Left renal cortex interstitium (tissue), 4 donors: ENCODE measurements around the gene MPZL3. TPM values are rescaled to one million over a fixed set of nuclear protein-coding genes. Genes with fewer than 3 reads are reported as not detected.

Experiments
- DNase-seq, 4 donors: peaks; one replicate each; pipeline ENCODE4 v3.0.0-alpha.2; 2013; ENCODE audit warnings: low read depth in 4 of 4, low spot score in 2 of 4, missing footprints in 1 of 4
- polyA plus RNA-seq, 4 donors: library from polyadenylated mRNA; unstranded; fragments of 120-200 nt; gene quantifications; one replicate each; pipeline ENCODE4 v1.2.1, GENCODE V29; 2013; ENCODE audit not compliant: insufficient read length in 4 of 4

Gene MPZL3
- polyA plus RNA-seq, 4 donors: 4.2 to 6.9 (median 5.2) TPM

DNA sequence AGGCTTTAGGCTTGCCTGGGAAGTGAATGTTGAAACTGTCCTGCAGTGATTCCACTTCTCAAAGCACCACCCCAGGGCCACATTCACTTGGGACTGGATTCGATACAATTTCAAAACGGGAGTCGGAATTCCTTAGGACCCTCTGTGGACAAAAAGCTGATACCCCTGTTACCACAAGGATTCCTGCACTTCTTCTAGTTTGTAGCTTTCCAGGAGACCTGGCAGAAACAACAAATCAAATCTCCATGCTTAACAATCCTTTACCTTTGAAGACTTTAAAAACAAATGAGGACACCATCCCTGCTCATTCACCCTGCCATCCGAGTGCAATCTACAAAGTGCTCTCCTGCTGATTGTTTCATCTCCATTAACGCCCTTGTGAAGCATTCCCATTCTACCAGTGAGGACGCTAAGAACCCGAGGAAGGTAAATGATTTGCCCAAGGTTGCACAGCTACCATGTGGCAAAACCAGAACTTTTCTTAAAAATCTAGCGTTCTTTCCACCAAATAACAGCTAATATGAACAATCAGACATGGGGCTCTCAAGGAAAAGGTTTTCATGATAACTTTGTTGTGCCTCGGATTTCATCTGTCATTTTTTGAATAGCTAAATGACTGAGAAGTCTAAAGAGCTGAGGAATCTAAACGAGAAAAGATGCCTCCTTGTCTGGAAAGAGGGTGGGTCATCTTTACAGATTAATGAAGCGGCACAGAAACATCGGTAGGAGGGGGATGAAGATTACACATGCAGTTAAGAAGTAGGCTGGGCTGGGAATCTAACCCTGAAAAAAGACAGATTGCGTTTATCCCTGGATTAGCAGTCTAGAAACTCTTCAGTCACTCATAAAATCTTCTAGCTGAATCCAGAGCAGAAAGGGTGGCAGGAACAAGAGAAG is 12.7 kb upstream of the MPZL3 start:
- no peak for DNase-seq

DNA sequence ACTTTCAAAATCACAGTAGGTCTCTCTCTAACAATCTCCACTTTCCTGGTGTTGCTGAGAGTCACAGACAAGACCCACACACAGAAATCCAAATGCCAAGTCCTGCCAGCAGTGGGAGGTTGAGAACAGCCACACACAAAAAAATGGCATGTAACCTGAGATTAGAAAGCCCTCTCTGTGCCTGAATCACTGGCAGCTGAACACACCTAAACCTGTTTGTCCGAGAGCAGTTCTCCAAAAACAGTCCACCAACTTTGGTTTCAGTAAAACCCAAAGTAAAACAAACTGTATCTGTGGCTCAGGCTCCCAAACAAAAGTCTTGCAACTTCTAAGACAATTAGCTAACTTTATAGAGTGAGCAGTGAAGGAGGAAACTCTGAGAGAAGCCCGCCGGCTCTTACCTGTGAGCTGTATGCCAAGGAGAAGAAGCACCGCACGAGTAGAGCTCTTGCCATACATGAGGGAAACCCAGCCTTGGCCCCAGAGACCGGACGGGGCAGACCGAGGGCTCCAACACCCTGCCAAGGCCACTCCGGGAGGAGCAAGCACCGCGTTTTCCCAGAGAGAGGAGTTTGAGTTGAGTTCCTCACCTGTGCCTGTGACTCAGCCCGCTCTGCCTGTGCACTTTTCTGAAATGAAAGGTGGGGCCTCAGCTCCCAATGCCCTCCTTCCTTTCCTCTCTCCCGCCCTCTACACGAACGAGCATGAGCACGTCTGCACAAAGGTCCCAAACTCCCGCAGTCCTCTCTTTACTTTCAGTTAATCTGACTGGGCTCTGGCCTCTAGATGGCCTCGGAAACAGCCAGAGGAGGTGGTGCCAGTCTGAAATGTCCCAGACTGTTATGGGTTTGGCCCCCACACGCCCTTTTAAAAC is 11.8 kb upstream of the MPZL3 start, which contains the start of gene MPZL2:
TSS of gene MPZL2 (minus strand) at position 603 of the 874 bp plus-strand sequence. CDS start at position 459, 144 bp downstream.
- peak in 3 of 4 donors; percentile 30 to 43 (median 38) for DNase-seq

DNA sequence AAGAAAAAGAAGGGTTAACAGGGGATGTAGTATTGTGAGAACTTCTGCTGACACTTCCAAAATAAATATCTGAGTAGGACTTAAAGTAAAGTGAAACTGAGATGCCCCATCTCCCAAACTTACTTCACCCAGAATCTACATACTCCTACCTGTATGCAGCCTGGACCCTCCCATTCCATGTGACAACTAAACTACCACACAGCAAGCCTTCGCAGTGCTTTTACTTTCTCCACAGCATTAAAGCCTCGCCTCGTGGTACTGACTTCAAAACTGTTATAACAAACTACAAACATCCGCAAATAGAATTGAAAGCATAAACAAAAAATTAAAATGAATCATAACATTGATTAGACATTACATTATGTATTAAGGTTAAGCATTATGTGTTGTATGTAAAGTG is 10.9 kb upstream of the MPZL3 start:
- DNase-seq: no peak

DNA sequence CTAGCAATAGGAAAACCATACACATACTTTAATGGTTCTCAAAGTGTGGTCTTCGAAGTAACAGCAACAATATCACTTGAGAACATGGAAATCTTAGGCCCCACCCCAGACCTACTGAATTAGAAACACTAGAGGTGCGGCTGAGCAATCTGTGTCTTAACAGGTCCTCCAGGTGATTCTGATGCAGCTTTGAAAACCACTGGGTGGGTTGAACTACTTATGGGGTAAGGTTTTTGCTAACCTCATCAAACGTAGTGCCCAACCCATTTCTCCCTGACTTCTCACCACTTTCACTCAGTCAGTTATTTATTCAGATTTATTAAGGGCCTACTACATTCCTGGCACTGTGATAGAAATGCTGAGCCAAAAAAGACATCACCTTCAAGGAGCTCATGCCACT is 8.2 kb upstream of the MPZL3 start:
- no peak for DNase-seq

DNA sequence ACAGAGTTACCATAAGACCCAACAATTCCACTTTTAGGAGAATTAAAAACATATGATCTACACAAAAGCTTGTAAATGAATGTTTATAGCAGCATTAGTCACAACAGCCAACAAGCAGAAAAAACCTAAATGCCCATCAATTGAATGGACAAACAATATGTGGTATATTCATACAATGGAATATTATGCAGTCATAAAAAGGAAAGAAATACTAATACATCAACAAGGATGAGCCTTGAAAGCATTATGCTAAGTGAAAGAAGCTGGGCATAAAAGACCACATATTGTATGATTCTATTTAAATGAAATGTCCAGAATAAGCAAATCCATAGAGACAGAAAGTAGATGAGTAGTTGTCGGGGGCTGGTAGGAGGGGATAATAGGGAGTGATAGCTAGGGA is 7.0 kb upstream of the MPZL3 start:
- DNase-seq: no peak

DNA sequence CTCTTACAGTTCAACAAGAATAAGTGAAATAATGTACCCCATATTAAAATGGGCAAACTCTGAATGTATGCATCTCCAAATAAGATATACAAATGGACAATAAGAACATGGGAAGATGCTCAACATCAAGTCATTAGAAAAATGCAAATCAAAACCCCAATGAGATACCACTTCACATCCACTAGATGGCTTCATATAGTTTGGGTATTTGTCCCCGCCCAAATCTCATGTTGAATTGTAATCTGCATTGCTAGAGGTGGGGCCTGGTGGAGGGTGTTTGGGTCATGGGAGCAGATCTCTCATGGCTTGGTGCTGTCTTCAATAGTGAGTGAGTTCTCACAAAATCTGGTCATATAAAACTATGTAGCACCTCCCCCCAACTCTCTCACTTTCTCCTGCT is 6.2 kb upstream of the MPZL3 start:
- no peak for DNase-seq

DNA sequence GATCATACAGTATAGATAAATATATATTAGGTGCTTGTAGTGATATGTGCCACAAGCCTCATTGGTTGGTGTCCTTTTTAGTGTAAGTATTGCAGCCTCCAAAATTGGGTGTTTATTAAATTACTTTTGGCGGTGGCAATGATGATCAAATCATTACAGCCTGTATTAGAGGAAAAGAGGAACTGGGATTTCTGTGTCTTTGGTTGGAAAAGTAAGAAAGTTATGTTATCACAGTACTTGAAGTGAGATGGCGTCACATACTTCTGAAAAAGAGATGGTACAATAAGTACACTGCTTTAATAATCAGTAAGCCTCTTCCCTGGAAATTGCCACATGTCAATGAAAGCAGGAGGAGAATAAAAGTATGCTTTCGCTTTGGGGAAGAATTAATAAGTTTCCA is 523 bp upstream of the MPZL3 start:
- DNase-seq: no peak

DNA sequence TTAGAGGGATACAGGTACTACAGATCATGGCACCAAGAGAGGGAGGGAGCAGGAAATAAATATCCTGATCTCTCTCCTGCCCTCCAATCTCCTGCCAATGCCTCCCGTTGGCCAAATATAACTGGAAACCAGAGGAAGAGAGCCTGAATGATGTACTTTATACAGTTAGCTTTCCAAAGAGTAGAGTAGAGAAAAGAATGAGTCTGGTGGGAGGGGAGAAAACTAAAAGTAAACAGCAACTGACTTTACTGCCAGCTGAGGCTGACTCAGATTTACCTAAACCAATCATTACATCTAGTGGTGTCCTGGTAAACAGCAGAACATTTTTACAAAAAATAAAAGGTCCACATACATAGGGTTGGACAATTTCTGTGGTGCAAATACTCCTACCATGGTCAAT is 5.1 kb downstream of the MPZL3 start:
- no peak for DNase-seq

DNA sequence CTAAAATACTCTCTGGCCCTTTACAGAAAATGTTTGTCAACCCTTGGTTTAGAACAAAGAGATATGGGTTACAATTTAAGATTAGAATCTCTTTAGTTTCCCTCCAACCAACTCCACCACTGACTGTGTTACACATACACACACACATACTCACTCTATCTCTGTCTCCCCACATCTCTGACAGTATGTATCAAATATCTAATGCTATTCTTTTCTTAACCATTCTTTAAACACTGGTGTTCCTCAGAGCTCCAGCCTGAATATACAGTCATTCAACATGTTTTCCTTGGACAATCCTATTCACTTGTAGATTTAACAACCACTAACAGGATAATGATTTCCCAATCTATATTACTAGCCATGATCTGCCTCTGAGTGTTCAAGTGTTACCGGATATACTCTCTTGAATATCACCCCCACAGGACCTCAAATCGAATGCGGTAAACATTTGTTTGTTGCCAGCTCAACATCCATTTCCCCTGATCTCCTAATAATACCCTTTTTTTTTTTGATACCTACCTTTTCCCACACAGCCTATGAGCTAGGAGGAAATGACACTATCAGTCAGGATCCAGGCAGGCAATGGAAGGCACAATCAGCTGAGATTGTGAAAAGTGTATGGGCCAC is 6.1 kb downstream of the MPZL3 start:
- DNase-seq: no peak

DNA sequence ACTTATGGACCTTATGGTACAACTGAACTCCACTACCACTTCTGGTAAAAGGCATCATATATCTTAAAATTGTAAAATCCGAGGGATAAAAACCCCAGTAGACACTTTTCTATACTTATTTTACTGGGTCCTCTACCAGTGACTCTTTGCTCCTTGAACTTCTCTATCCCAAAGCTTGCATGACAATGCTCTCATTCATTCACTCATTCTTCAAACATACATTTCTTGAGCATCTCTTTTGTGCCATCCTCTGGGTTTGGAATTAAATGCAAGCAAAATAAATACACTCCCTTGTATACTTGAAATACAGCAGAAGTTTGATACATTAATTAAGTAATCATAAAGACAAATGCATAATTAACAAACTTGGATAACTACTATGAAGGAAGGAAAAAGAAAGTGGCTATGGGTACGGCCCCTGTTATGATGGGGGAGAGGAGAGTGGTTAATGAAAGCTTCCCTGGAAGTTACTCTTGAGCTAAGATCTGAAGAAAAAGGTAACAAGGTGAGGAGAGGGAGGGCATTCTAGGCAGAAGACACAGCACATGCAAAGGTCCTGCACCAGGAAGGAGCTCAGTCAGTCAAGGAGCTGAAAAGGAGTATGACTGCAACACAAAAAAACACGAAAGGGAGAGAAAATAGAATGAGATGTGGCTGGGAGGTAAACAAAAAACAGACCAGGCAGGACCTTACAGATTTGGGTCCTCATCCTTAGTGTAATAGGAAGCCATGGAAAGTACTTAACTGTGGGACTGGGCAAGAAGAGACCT is 8.0 kb downstream of the MPZL3 start:
- DNase-seq: no peak

DNA sequence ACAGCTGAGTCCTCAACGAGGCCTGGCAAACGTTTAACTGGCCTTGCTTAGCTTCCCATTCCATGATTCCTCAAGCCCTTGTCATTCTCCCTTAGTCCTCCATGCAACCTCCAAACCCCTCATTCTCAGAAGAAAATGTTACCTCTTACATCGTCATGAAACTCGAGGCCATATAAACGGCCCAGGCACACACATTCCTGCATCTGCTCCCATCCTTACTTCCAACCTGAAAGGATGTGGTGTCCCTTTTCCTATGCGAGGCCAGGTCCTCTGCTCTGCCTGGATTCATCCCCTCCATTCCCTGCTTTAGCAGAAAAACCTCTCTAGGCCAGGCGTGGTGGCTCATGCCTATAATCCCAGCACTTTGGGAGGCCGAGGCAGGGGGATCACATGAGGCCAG is 9.0 kb downstream of the MPZL3 start:
- DNase-seq: no peak

DNA sequence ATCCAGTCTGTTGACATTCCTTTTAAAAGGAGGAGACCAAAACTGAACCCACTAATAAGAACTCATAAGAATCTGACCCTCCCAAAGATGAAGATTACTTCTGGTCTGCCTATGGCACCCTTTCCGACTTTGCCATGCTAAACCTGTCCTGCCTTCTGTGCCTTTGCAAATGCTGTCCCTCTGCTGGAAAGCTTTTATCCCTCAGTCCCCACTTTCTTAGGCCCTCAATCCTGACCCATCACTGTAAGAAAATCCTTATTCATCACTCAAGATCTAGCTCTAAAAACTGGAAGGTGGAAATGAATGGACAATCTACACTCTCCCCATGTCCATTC is 10.4 kb downstream of the MPZL3 start:
- no peak for DNase-seq

DNA sequence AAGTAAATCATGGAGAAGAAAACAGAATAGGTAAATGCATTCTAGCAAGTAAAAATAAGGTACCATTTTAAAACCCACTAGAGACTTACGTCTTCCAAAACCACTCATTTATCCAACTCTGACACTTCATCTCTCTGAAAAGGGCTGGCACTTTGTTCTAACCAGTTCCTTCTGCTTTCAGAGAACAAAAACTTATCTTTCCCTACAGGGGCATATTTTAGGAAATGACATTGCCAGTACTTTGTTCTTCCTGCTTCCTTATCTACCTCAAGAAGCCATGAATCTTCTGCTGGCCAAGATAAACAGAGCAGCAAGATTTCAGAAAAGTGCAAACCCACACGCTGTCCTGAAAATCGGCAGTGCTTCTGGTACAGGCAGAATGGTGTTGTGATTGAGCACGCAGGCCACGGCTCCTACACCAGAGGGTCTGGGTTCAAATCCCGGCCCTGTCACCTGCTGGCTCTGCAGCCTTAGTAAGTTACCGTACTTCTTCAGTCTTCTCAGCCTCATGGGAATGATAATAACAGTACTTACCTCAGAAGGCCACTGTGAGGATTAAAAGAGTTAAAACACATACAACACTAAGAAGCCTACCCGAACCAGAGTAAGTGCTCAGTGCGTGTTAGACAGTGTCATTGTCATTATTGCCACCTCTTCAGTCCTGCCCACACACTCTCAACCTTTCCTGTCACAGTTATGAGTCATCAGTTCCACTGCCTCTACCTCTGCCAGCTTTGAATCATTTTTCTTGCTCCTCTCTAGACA is 11.0 kb downstream of the MPZL3 start:
- no peak for DNase-seq

DNA sequence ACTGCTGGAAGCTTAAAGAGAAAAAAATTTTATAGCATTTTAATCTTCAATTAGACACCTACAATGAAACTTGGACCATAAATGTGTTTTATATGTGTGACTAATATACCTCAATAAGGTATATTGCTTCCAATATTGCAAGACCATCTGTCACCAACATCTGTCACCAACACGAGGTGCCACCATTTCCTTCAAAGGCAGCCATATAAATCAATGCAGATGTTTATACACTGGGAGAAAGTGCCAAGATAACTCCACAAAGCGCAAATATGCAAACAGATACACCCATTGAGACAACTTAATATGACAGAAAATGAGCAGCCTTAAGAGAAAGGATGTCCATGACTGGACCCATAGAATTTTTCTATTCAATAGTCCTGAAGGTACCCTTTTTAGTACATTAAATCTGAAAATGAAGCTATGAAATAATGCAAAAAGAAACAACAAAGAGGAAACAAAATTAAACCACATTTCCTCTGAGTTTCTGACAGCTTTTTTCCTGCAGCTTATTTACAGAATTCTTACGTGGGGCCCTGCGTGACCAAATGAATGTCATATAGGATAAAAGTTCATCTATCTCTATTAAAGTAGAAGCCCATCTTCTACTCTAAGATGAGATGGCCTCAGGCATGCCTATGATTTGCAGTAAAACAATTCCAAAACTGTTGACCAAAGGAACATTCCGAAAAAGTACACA is 12.5 kb downstream of the MPZL3 start:
- no peak for DNase-seq

DNA sequence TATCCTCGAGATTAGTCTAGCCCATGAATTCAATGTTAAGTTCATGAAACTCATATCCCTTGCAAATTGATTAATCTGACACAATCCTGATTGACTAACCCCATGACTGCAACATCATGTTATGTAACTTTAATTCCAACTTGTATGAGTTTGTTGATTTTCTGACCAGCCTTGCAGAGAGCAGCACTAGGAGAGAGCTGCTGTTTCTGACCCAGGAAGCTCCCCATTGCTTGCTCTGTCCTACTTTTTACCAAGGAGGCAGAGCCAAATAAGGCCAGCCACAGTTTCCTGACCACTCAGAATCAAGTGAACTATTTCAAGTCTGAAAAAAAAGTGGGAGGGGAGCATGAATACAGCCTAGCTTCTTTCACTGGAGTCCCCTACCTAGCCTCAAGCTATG is 13.2 kb downstream of the MPZL3 start:
- no peak for DNase-seq

DNA sequence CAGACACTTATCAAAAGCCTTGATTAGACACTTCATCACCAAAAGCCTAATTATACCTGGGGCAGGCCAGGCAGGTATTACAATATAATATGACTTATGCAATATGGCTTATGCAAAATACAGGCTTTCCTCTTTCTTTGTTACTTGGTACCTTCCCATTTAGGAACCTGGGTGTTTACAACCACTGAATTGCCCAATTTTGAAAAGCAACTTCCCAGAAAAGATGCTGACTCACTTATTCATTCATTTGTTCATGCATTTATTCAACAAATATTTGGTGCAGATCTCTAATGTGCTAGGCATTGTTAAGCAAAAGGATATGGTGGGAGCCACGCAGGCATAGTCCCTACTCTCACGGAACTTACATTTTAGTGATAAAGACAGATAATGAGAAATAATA is 13.7 kb downstream of the MPZL3 start:
- no peak for DNase-seq

DNA sequence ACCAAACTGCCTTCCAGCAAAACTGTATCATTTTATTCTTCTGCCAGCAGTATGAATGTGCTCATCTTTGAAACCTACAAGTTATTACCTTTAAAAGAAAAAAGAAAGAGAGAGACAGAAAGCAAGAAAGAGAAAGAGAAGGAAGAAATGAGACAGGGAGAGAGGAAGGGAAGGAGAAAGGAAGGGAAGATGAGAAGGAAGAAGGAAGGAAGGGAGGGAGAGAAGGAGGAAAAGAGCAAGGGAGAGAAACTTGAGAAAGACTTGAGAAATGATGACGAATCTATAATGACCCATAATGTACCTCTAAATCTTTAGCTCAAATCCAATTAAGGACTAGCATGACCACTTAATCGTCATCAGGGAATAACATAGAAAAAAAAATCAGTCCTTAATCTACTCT is 16.0 kb downstream of the MPZL3 start:
- DNase-seq: no peak

DNA sequence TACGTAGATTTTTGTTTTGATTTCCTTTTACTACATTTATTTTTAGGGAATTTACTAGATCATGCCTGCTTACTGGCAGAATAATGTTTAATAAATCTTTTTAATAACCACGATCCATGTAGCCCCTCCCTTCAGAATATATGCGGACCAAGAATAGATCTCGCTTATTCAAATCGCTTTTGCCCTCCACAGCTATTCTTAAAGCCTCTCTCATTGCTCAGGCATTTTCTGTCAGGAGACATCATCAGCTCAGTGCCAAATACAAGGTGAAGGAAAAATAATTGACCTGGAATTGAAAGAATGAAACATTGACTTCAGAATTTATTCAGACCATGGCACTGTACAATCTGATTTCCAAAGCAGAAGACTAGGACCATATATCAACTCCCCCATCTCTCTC is 17.3 kb downstream of the MPZL3 start:
- no peak for DNase-seq

DNA sequence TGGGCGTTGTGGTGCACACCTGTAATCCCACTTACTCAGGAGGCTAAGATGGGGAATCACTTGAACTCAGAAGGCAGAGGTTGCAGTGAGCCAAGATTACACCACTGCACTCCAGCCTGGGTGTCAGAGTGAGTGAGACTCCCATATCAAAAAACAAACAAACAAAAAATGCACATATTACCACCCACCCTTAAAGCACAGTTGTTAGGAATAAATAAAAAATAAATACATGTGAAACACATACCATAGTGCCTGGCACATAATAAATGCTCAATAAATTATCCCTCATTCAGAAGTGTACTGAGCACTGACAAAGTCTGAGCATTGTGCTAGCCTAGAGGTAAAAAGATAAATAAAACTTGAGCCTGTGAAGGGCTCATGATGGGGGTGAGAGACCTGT is 18.3 kb downstream of the MPZL3 start:
- no peak for DNase-seq
